ENCODE measurements around the gene SLC41A3.

SLC41A3 gene

DNA sequence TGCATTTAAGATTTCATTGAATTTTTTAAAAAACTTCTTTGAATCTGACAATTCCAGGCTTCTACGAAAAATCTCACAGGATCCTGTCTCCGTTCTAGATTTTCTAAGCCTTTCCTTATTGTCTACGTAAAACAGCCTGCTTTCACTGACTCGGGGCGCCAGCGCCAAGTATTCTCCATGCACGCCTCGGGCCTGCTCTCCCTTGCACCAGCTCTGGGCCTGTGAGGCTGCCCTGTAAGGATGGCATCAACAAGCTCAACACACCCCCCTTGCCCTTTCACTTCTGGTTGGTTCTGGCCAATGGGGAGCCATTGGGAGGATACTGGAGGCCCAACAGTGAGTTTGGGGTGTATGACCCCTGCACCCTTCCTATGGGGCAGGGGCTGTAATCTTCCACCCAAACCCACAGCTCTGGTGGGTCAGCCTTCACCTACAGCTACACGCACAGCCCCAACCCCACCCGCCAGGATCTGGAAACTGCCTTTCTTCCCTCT, 47.8 kb downstream of the SLC41A3 start:
- Histone ChIP-seq H3K9me3 (no peaks in the 10 kb centered on the region), H3K4me3 (ENCODE audit: low read depth in 1 of 2, low read length in 1 of 2) (no peak overlapping the region), H3K36me3 (no peaks in the 10 kb centered on the region), H3K4me1 (ENCODE audit: control insufficient read depth in 1 of 2, insufficient read depth in 1 of 2, low read depth in 1 of 2, low read length in 1 of 2) (no peaks in the 10 kb centered on the region), H3K27me3 (no peaks in the 10 kb centered on the region), H3K27ac (no peak overlapping the region)
- TF ChIP-seq, protein P1, sequence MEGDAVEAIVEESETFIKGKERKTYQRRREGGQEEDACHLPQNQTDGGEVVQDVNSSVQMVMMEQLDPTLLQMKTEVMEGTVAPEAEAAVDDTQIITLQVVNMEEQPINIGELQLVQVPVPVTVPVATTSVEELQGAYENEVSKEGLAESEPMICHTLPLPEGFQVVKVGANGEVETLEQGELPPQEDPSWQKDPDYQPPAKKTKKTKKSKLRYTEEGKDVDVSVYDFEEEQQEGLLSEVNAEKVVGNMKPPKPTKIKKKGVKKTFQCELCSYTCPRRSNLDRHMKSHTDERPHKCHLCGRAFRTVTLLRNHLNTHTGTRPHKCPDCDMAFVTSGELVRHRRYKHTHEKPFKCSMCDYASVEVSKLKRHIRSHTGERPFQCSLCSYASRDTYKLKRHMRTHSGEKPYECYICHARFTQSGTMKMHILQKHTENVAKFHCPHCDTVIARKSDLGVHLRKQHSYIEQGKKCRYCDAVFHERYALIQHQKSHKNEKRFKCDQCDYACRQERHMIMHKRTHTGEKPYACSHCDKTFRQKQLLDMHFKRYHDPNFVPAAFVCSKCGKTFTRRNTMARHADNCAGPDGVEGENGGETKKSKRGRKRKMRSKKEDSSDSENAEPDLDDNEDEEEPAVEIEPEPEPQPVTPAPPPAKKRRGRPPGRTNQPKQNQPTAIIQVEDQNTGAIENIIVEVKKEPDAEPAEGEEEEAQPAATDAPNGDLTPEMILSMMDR (IDR thresholded peaks at IDR 0.05), result no peak

DNA sequence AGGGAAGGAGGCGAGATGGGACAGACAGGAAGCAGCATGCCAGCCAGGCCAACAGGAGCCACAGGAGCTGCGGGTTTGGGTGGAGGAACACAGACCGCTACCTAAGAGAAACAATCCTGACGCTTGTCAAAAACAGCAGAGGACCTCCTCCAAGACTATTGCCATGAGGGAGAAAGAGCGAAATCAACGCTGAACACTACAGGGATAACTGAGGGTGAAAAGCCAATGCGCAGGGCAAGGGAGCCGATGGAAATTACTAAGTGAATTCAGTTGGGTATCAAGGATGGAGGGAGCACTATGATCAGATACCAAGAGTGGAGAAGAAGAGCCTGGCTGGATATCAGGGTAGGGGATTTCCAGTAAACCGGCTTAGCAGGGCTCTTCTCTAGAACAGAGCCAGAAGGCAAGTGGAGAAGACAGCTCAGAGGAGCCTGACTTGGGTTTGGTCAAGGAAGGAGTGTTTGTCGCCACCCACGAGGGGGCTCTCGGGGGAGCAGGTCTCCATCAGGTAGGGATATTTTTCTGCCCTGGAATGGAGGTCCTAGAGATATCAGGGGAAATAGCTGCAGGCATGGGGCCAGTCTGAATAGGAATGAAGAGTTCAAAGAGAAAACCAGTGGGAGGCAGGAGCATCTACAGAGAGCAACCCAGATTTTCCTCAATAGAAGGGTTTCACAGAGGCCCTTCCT, 48.4 kb downstream of the SLC41A3 start:
- no peaks in the 10 kb centered on the region for H3K27me3 ChIP-seq
- no peak overlapping the region for H3K27ac ChIP-seq
- H3K36me3 ChIP-seq, result no peaks in the 10 kb centered on the region
- H3K9me3 ChIP-seq, result no peaks in the 10 kb centered on the region
- H3K4me3 ChIP-seq (ENCODE audit: low read depth in 1 of 2, low read length in 1 of 2), result no peak overlapping the region
- H3K4me1 ChIP-seq (ENCODE audit: control insufficient read depth in 1 of 2, insufficient read depth in 1 of 2, low read depth in 1 of 2, low read length in 1 of 2), result no peaks in the 10 kb centered on the region
- TF ChIP-seq, protein P1 (IDR thresholded peaks at IDR 0.05), result no peak

DNA sequence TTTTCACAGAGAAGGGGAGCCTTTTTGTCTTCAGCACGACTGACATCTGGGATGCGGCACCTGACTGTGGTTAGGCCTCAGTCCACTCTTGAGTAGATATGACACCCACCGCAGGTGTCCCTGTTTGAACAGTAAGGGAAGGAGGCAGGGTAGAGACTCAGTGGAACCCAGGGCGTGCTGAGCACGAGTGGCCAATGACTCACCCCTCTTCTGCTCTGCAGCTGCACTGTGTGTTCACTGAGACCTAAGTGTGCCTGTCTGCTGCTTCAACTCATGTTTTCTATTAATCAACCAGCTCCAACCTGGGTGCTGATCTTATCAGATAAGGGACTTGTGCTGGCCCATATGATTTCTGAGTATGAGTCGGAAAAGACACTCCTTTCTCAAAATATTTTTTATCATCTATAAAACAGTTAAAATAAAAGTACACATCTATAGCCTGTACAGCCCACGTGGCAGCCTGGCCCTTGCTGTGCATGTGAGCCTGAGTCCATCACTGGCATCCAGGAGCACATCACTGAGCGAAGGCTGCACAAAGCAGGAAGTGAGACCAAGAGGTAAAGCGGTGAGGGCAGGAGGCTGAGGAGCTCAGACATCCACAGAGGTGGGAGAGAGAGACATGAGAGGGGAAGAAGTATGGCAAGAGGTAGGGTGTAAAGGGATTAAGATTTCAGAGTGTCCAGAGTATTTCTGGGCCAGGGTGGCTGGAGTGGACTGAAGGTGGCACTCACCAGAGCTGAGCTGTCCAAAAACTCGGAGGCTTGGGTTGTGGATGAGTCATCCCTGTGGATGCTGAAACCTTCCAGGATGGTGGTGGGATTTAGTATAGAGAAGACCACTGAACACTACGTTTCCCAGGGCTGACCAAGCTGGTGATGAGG, 49.2 kb downstream of the SLC41A3 start:
- H3K9me3 ChIP-seq, result no peaks in the 10 kb centered on the region
- H3K4me1 ChIP-seq (ENCODE audit: control insufficient read depth in 1 of 2, insufficient read depth in 1 of 2, low read depth in 1 of 2, low read length in 1 of 2), result no peaks in the 10 kb centered on the region
- no peak overlapping the region for H3K4me3 ChIP-seq (ENCODE audit: low read depth in 1 of 2, low read length in 1 of 2)
- H3K27ac ChIP-seq, result no peak overlapping the region
- H3K27me3 ChIP-seq, result no peaks in the 10 kb centered on the region
- TF ChIP-seq, protein P1 (IDR thresholded peaks at IDR 0.05), result no peak
- no peaks in the 10 kb centered on the region for H3K36me3 ChIP-seq

- no peaks in the 10 kb centered on the region for H3K36me3 ChIP-seq
- H3K4me3 ChIP-seq (ENCODE audit: low read depth in 1 of 2, low read length in 1 of 2), result no peak overlapping the region
- H3K27me3 ChIP-seq, result no peaks in the 10 kb centered on the region
- H3K4me1 ChIP-seq (ENCODE audit: control insufficient read depth in 1 of 2, insufficient read depth in 1 of 2, low read depth in 1 of 2, low read length in 1 of 2), result no peaks in the 10 kb centered on the region
- TF ChIP-seq, protein P1 (IDR thresholded peaks at IDR 0.05), result no peak
- H3K27ac ChIP-seq, result no peak overlapping the region
- H3K9me3 ChIP-seq, result no peaks in the 10 kb centered on the region
Measured at GRCh38 chr3:126033765-126034164, 50.2 kb downstream of the SLC41A3 start.

DNA sequence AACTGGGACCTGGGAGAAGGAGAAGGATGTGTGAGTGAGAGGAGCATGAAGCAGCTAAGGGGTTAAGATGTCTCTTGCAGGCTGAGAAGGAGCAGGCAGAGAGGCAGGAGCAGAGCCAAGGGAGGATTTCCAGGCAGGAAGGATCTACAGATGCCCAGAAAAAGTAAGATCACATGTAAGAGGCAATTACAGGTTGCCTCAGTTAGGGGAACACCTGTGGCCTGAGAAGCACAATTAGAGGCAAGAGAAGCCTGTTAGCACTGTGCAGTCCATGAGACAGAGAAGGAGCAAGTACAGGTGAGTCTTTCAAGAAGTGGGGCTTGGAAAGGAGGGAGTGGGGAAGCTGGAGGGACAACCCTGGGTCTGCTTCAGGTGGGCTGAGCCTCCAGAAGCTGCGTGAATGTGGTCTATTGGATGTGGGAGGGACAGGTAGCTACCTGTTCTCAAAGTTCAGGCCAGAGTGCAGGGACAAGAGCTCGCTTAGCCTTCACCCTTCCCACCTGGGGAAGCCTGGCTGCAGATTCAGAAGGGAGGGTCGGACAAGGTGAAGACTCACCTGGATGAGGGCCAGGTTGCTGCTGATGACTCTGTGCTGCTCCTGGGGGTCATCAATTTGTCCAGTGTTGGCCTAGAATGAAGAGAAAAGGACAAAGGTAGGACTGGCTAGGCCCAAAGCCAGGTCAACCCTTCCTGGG, 50.7 kb downstream of the SLC41A3 start:
- Histone ChIP-seq H3K27me3 (no peaks in the 10 kb centered on the region), H3K4me3 (ENCODE audit: low read depth in 1 of 2, low read length in 1 of 2) (no peak overlapping the region), H3K4me1 (ENCODE audit: control insufficient read depth in 1 of 2, insufficient read depth in 1 of 2, low read depth in 1 of 2, low read length in 1 of 2) (no peaks in the 10 kb centered on the region), H3K36me3 (no peaks in the 10 kb centered on the region), H3K9me3 (no peaks in the 10 kb centered on the region), H3K27ac (no peak overlapping the region)
- TF ChIP-seq, protein P1 (IDR thresholded peaks at IDR 0.05), result no peak
